GM21390 (cell line): ENCODE data around the gene TBC1D2B.
"Not testable (repeated sequence)": the region's sequence is repeated elsewhere in the genome, so short reads cannot be mapped to it uniquely, and the experiment has no call there.

Source experiments
- ATAC-seq: cut with Tn5 transposase; IDR thresholded peaks from one replicate; pipeline ENCODE4 v1.9.1; 2021; ENCODE audit not compliant: unreplicated experiment

The TBC1D2B gene

GRCh38 chr15:77953926-77954325 is 123.6 kb downstream of the TBC1D2B start:
- ATAC-seq, result not testable (repeated sequence)

DNA sequence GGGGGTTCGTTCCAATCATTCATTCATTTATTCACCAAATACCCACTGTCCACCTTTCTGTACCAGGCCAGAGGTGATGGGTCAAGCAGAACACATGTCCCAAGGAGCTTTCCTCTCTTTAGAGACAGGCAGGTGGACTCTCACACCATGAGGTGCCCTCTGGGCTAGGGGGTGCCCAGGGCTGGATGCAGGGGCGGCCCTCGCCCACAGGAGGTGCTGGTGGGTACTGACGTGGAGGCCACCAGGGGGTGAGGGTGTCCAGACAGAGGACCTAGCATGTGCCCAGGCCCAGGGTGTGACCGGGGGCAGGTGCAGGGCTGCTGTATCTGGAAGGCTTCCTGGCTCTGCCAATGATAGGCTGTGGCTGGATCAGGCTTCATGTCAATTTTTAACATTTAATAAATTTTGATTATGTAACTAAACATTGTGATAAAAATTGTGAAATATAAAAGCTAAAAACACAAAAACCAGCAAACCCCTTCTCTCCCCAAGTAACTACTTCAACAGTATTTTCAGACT is 124.5 kb downstream of the TBC1D2B start:
- ATAC-seq, result not testable (repeated sequence)

- not testable (repeated sequence) for ATAC-seq
Measured at GRCh38 chr15:77951105-77951786, 126.3 kb downstream of the TBC1D2B start.

GRCh38 chr15:77950470-77950869 is 127.0 kb downstream of the TBC1D2B start:
- not testable (repeated sequence) for ATAC-seq

GRCh38 chr15:77945566-77945965 is 131.9 kb downstream of the TBC1D2B start:
- no peak for ATAC-seq
